ENCODE measurements around the gene USP12.
A peak's percentile ranks its signal among the peaks of the same experiment; 100 is the strongest.

The USP12 gene

GRCh38 chr13:27151798-27152599 lies 19.6 kb downstream of the USP12 start:
- H4K91ac ChIP-seq (ENCODE audit: low read depth, low read length): no peak overlapping the region
- no peak overlapping the region for H3K18ac ChIP-seq (ENCODE audit: low read length)
- H3K27me3 ChIP-seq (ENCODE audit: insufficient read depth, low read length): no peaks in the 10 kb centered on the region
- peaks cover 0 to 2% of the 10 kb centered on the region in 2 experiments for H3K36me3 ChIP-seq (ENCODE audit: control insufficient read depth in 1 of 2, insufficient read depth in 2 of 2, low read length in 2 of 2)
- no CpG with 5 or more reads among the region's 4 CpGs for WGBS (ENCODE audit: extremely low coverage, insufficient coverage, insufficient read length)
- peak overlapping the region; percentile 55 for H3K4ac ChIP-seq (ENCODE audit: low read depth, low read length)
- H3K4me2 ChIP-seq (ENCODE audit: low read length): no peak overlapping the region
- no peak overlapping the region for H2AK5ac ChIP-seq (ENCODE audit: low read length)
- H2AFZ ChIP-seq (ENCODE audit: insufficient read depth, low read length, poor library complexity): no peak overlapping the region
- H3K79me2 ChIP-seq (ENCODE audit: control insufficient read depth, insufficient read depth, low read length, poor library complexity): peaks cover 14% of the 10 kb centered on the region
- H3K9me3 ChIP-seq (ENCODE audit: insufficient read depth, low read depth, low read length): no peaks in the 10 kb centered on the region
- no peak overlapping the region for H2BK5ac ChIP-seq (ENCODE audit: low read depth, low read length, poor library complexity)
- no peaks in the 10 kb centered on the region for H3K4me1 ChIP-seq (ENCODE audit: control insufficient read depth in 1 of 2, insufficient read depth in 2 of 2, low read length in 2 of 2)
- no peak overlapping the region for H3K23ac ChIP-seq (ENCODE audit: low read length)
- no peak overlapping the region for H3K4me3 ChIP-seq (ENCODE audit: low read depth, low read length)
- no peak overlapping the region for H3K14ac ChIP-seq (ENCODE audit: low read length)
- H3K79me1 ChIP-seq (ENCODE audit: low read length): no peaks in the 10 kb centered on the region
- no peak for DNase-seq
- no peak overlapping the region for H2BK12ac ChIP-seq (ENCODE audit: low read length)
- H3K9ac ChIP-seq (ENCODE audit: low read length): no peak overlapping the region
- no peak overlapping the region for H2BK120ac ChIP-seq (ENCODE audit: insufficient read depth, low read length, poor library complexity)
- no peak overlapping the region for H4K12ac ChIP-seq (ENCODE audit: low read depth, low read length)
- no peak overlapping the region for H4K8ac ChIP-seq (ENCODE audit: low read depth, low read length)
- H3K27ac ChIP-seq (ENCODE audit: low read depth, low read length): no peak overlapping the region

- no CpG with 5 or more reads among the region's 6 CpGs for WGBS (ENCODE audit: extremely low coverage, insufficient coverage, insufficient read length)
- Histone ChIP-seq H3K4me3 (ENCODE audit: low read depth, low read length) (no peak overlapping the region), H2BK5ac (ENCODE audit: low read depth, low read length, poor library complexity) (no peak overlapping the region), H3K79me2 (ENCODE audit: control insufficient read depth, insufficient read depth, low read length, poor library complexity) (peaks cover 15% of the 10 kb centered on the region), H3K9me3 (ENCODE audit: insufficient read depth, low read depth, low read length) (no peaks in the 10 kb centered on the region), H4K8ac (ENCODE audit: low read depth, low read length) (no peak overlapping the region), H3K36me3 (ENCODE audit: control insufficient read depth in 1 of 2, insufficient read depth in 2 of 2, low read length in 2 of 2) (peaks cover 0 to 2% of the 10 kb centered on the region in 2 experiments), H2AK5ac (ENCODE audit: low read length) (no peak overlapping the region), H3K18ac (ENCODE audit: low read length) (no peak overlapping the region), H3K27ac (ENCODE audit: low read depth, low read length) (no peak overlapping the region), H4K91ac (ENCODE audit: low read depth, low read length) (no peak overlapping the region), H4K12ac (ENCODE audit: low read depth, low read length) (no peak overlapping the region), H2BK120ac (ENCODE audit: insufficient read depth, low read length, poor library complexity) (no peak overlapping the region), H2BK12ac (ENCODE audit: low read length) (no peak overlapping the region), H3K4me1 (ENCODE audit: control insufficient read depth in 1 of 2, insufficient read depth in 2 of 2, low read length in 2 of 2) (peaks cover 0 to 2% of the 10 kb centered on the region in 2 experiments), H3K79me1 (ENCODE audit: low read length) (peaks cover 2% of the 10 kb centered on the region), H3K27me3 (ENCODE audit: insufficient read depth, low read length) (no peaks in the 10 kb centered on the region), H2AFZ (ENCODE audit: insufficient read depth, low read length, poor library complexity) (no peak overlapping the region), H3K4ac (ENCODE audit: low read depth, low read length) (peak overlapping the region; percentile 64), H3K23ac (ENCODE audit: low read length) (no peak overlapping the region), H3K4me2 (ENCODE audit: low read length) (no peak overlapping the region), H3K9ac (ENCODE audit: low read length) (no peak overlapping the region), H3K14ac (ENCODE audit: low read length) (no peak overlapping the region)
- no peak for DNase-seq
Measured at GRCh38 chr13:27149702-27150101, 21.9 kb downstream of the USP12 start.

DNA sequence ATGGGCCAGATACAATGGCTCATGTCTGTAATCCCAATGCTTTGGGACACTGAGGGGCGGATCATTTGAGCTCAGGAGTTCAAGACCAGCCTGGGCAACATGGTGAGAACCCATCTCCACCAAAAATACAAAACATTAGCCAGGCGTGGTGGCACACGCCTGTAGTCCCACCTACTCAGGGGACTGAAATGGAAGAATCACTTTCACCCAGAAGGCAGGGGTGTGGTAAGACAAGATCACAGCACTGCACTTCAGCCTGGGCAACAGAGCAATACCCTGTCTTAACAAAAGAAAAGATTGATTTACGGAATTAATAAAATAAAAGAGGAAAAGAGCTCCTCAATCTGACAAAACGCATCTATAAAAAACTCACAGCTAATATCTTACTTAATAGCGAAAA lies 22.7 kb downstream of the USP12 start:
- H3K18ac ChIP-seq (ENCODE audit: low read length): no peak overlapping the region
- H3K4ac ChIP-seq (ENCODE audit: low read depth, low read length): peak overlapping the region; percentile 52
- WGBS (ENCODE audit: extremely low coverage, insufficient coverage, insufficient read length): no CpG with 5 or more reads among the region's 6 CpGs
- peaks cover 2% of the 10 kb centered on the region for H3K9me3 ChIP-seq (ENCODE audit: insufficient read depth, low read depth, low read length)
- H3K27ac ChIP-seq (ENCODE audit: low read depth, low read length): no peak overlapping the region
- no peak overlapping the region for H3K14ac ChIP-seq (ENCODE audit: low read length)
- no peak overlapping the region for H2AFZ ChIP-seq (ENCODE audit: insufficient read depth, low read length, poor library complexity)
- no peak overlapping the region for H4K12ac ChIP-seq (ENCODE audit: low read depth, low read length)
- H4K91ac ChIP-seq (ENCODE audit: low read depth, low read length): no peak overlapping the region
- no peak overlapping the region for H3K4me3 ChIP-seq (ENCODE audit: low read depth, low read length)
- peaks cover 0 to 2% of the 10 kb centered on the region in 2 experiments for H3K36me3 ChIP-seq (ENCODE audit: control insufficient read depth in 1 of 2, insufficient read depth in 2 of 2, low read length in 2 of 2)
- no peaks in the 10 kb centered on the region for H3K27me3 ChIP-seq (ENCODE audit: insufficient read depth, low read length)
- no peak overlapping the region for H3K4me2 ChIP-seq (ENCODE audit: low read length)
- peaks cover 18% of the 10 kb centered on the region for H3K79me2 ChIP-seq (ENCODE audit: control insufficient read depth, insufficient read depth, low read length, poor library complexity)
- H2BK12ac ChIP-seq (ENCODE audit: low read length): no peak overlapping the region
- H2AK5ac ChIP-seq (ENCODE audit: low read length): no peak overlapping the region
- no peak overlapping the region for H3K23ac ChIP-seq (ENCODE audit: low read length)
- H3K9ac ChIP-seq (ENCODE audit: low read length): no peak overlapping the region
- no peak overlapping the region for H2BK120ac ChIP-seq (ENCODE audit: insufficient read depth, low read length, poor library complexity)
- H4K8ac ChIP-seq (ENCODE audit: low read depth, low read length): no peak overlapping the region
- peaks cover 0 to 2% of the 10 kb centered on the region in 2 experiments for H3K4me1 ChIP-seq (ENCODE audit: control insufficient read depth in 1 of 2, insufficient read depth in 2 of 2, low read length in 2 of 2)
- H2BK5ac ChIP-seq (ENCODE audit: low read depth, low read length, poor library complexity): no peak overlapping the region
- DNase-seq: no peak
- H3K79me1 ChIP-seq (ENCODE audit: low read length): peaks cover 2% of the 10 kb centered on the region

GRCh38 chr13:27147530-27148170 lies 24.0 kb downstream of the USP12 start:
- Histone ChIP-seq H2AK5ac (ENCODE audit: low read length) (no peak overlapping the region), H2BK12ac (ENCODE audit: low read length) (no peak overlapping the region), H3K4me2 (ENCODE audit: low read length) (no peak overlapping the region), H3K18ac (ENCODE audit: low read length) (no peak overlapping the region), H3K27me3 (ENCODE audit: insufficient read depth, low read length) (no peaks in the 10 kb centered on the region), H3K79me2 (ENCODE audit: control insufficient read depth, insufficient read depth, low read length, poor library complexity) (peaks cover 16% of the 10 kb centered on the region), H3K14ac (ENCODE audit: low read length) (no peak overlapping the region), H3K23ac (ENCODE audit: low read length) (no peak overlapping the region), H4K91ac (ENCODE audit: low read depth, low read length) (no peak overlapping the region), H3K9me3 (ENCODE audit: insufficient read depth, low read depth, low read length) (peaks cover 2% of the 10 kb centered on the region), H3K4me3 (ENCODE audit: low read depth, low read length) (no peak overlapping the region), H4K12ac (ENCODE audit: low read depth, low read length) (no peak overlapping the region), H2BK120ac (ENCODE audit: insufficient read depth, low read length, poor library complexity) (no peak overlapping the region), H3K27ac (ENCODE audit: low read depth, low read length) (no peak overlapping the region), H3K36me3 (ENCODE audit: control insufficient read depth in 1 of 2, insufficient read depth in 2 of 2, low read length in 2 of 2) (peaks cover 0 to 2% of the 10 kb centered on the region in 2 experiments), H2AFZ (ENCODE audit: insufficient read depth, low read length, poor library complexity) (no peak overlapping the region), H3K4me1 (ENCODE audit: control insufficient read depth in 1 of 2, insufficient read depth in 2 of 2, low read length in 2 of 2) (peaks cover 0 to 2% of the 10 kb centered on the region in 2 experiments), H3K79me1 (ENCODE audit: low read length) (peaks cover 2% of the 10 kb centered on the region), H4K8ac (ENCODE audit: low read depth, low read length) (no peak overlapping the region), H3K4ac (ENCODE audit: low read depth, low read length) (peak overlapping the region; percentile 75), H2BK5ac (ENCODE audit: low read depth, low read length, poor library complexity) (no peak overlapping the region), H3K9ac (ENCODE audit: low read length) (no peak overlapping the region)
- no peak for DNase-seq
- WGBS (ENCODE audit: extremely low coverage, insufficient coverage, insufficient read length): no CpG with 5 or more reads among the region's 8 CpGs
